Testis (tissue), 3 donors: ENCODE data around the gene GPR35. TPM values are rescaled to one million over a fixed set of nuclear protein-coding genes. Genes with fewer than 3 reads are reported as not detected.

ENCODE experiments used
- DNase-seq: peaks from one replicate; pipeline ENCODE4 v3.0.0-alpha.2; 2019
- H3K27ac ChIP-seq, 2 donors: fragments of 200-600 bp; sonication (generic); one replicate each; pipeline ENCODE4 v1.5.1; 2019
- H3K27me3 ChIP-seq: fragments of 200-600 bp; sonication (generic); one replicate; pipeline ENCODE4 v1.5.1; 2019
- H3K36me3 ChIP-seq: fragments of 200-600 bp; sonication (generic); one replicate; pipeline ENCODE4 v1.5.1; 2017; ENCODE audit warnings: low read depth; ENCODE audit errors: missing control alignments
- H3K4me1 ChIP-seq: fragments of 200-600 bp; sonication (generic); one replicate; pipeline ENCODE4 v1.5.1; 2019
- H3K4me3 ChIP-seq, 2 donors: fragments of 200-600 bp; sonication (generic); one replicate each; pipeline ENCODE4 v1.5.1; 2017 to 2019
- H3K9me3 ChIP-seq: fragments of 200-600 bp; sonication (generic); one replicate; pipeline ENCODE4 v1.5.1; 2017
- POLR2A ChIP-seq: fragments of 450-650 bp; IDR thresholded peaks from one replicate; pipeline ENCODE4 v1.6.1; 2017; ENCODE audit warnings: antibody characterized with exemption, mild to moderate bottlenecking, moderate library complexity
- WGBS, 2 donors: methylation state at CpG; one replicate each; pipeline ENCODE4 v1.1.5; 2018; 5-methylcytosine and 5-hydroxymethylcytosine counted together
- intact Hi-C: fragments of 100-400 bp; cut with DNase I; formaldehyde crosslinking; loops from one replicate; pipeline ENCODE4 v1.15.1; 2023; ENCODE audit warnings: low total_unique reads
- polyA plus RNA-seq: library from polyadenylated mRNA; stranded (reverse); fragments of 350-450 nt; fragmentation: Illumina TruSeq; extraction: RNeasy Lipid Tissue Mini Kit (QIAGEN cat#74804); gene quantifications from one replicate; pipeline ENCODE4 v1.2.3, GENCODE V29; 2014; ENCODE audit warnings: low read depth, low replicate concordance; ENCODE audit not compliant: insufficient read depth
- total RNA-seq, 2 donors: library from RNA; depleted of rRNA; stranded (reverse); fragments of >200 nt; gene quantifications; one replicate each; pipeline ENCODE4 v1.2.3, GENCODE V29; 2016
- TF ChIP-seq, protein P1 (sequence below), 3 experiments: fragments of 450-650 bp in 2 of 3; fragments of 200-600 bp in 1 of 3; sonication (generic) in 1 of 3; IDR thresholded peaks; one replicate each; pipeline ENCODE4 v1.5.1; 2016 to 2019; ENCODE audit warnings: antibody characterized with exemption in 3 of 3, mild to moderate bottlenecking in 2 of 3, moderate library complexity in 1 of 3

Gene GPR35
- total and polyA plus RNA-seq, 3 donors from 2014 or later, result 3.1 to 11.5 (median 9.5) TPM

DNA sequence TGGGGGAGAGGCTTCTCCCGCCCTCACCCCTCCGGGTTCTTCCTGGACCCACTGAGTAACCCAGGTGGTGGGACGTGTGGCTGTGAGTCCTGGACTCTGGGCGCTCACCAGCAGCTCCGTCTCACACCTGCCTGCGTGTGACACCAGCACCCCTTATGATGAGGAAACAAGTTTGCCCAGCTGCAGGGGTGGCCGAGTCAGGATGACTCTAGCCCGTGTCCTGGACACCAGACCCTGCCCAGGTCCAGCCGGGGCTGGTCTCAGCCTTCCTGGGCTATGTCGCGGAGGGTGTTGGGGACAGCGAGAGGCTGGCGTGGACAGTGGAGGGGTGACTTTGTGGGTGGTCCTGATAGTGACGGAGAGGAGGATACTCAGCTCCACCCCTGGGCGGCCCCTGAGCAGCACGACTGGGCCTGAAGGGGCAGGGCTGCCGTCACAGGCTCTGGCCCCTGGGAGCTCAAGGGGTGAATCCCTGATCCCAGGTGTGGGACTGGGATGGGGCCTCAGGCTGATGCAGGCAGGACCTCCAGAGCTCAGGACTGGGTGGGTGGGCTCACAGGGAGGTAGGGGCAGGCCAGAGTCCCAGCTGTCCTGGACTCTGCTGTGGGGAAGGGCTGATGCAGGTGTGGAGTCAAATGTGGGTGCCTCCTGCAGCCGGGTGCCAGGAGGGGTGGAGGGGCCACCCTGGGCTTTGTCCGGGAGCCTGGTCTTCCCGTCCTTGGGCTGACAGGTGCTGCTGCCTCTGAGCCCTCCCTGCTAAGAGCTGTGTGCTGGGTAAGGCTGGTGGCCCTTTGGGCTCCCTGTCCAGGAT, 3.7 kb downstream of the GPR35 start:
- H3K4me3 ChIP-seq, result no peak overlapping the region
- no peak for TF ChIP-seq POLR2A
- TF ChIP-seq, protein P1, sequence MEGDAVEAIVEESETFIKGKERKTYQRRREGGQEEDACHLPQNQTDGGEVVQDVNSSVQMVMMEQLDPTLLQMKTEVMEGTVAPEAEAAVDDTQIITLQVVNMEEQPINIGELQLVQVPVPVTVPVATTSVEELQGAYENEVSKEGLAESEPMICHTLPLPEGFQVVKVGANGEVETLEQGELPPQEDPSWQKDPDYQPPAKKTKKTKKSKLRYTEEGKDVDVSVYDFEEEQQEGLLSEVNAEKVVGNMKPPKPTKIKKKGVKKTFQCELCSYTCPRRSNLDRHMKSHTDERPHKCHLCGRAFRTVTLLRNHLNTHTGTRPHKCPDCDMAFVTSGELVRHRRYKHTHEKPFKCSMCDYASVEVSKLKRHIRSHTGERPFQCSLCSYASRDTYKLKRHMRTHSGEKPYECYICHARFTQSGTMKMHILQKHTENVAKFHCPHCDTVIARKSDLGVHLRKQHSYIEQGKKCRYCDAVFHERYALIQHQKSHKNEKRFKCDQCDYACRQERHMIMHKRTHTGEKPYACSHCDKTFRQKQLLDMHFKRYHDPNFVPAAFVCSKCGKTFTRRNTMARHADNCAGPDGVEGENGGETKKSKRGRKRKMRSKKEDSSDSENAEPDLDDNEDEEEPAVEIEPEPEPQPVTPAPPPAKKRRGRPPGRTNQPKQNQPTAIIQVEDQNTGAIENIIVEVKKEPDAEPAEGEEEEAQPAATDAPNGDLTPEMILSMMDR (IDR thresholded peaks at IDR 0.05), result no peak
- no peaks in the 10 kb centered on the region for H3K36me3 ChIP-seq
- no peak overlapping the region for H3K27ac ChIP-seq
- no peaks in the 10 kb centered on the region for H3K9me3 ChIP-seq
- WGBS, 2 donors, result 60 to 81% methylated on average over 8 to 20 of the region's 20 CpGs
- no peak for DNase-seq
- intact Hi-C loops, result no loop called here
- peaks cover 4% of the 10 kb centered on the region for H3K4me1 ChIP-seq
- H3K27me3 ChIP-seq, result no peaks in the 10 kb centered on the region

GRCh38 chr2:240629619-240629967, 4.3 kb downstream of the GPR35 start:
- TF ChIP-seq POLR2A, result no peak
- TF ChIP-seq, protein P1 (IDR thresholded peaks at IDR 0.05), result no peak
- H3K27ac ChIP-seq, result no peak overlapping the region
- peaks cover 4% of the 10 kb centered on the region for H3K4me1 ChIP-seq
- intact Hi-C loops, result no loop called here
- H3K9me3 ChIP-seq, result no peaks in the 10 kb centered on the region
- no peaks in the 10 kb centered on the region for H3K36me3 ChIP-seq
- no peak overlapping the region for H3K4me3 ChIP-seq
- 86 to 89% methylated on average over 3 to 5 of the region's 5 CpGs for WGBS, 2 donors
- DNase-seq, result no peak
- H3K27me3 ChIP-seq, result no peaks in the 10 kb centered on the region

- peaks cover 4% of the 10 kb centered on the region for H3K4me1 ChIP-seq
- intact Hi-C loops, result no loop called here
- H3K4me3 ChIP-seq, result no peak overlapping the region
- H3K27ac ChIP-seq, result no peak overlapping the region
- H3K27me3 ChIP-seq, result no peaks in the 10 kb centered on the region
- no peak for TF ChIP-seq POLR2A
- TF ChIP-seq, protein P1 (IDR thresholded peaks at IDR 0.05), result no peak
- no peaks in the 10 kb centered on the region for H3K9me3 ChIP-seq
- WGBS, 2 donors, result 97 to 100% methylated on average over 2 to 50 of the region's 50 CpGs
- DNase-seq, result no peak
- H3K36me3 ChIP-seq, result no peaks in the 10 kb centered on the region
These were observed 4.9 kb downstream of the GPR35 start for GRCh38 chr2:240629968-240630770.

GRCh38 chr2:240630771-240631547, 5.7 kb downstream of the GPR35 start:
- Histone ChIP-seq H3K4me1 (peaks cover 4% of the 10 kb centered on the region), H3K36me3 (no peaks in the 10 kb centered on the region), H3K27me3 (no peaks in the 10 kb centered on the region), H3K27ac (no peak overlapping the region), H3K9me3 (no peaks in the 10 kb centered on the region), H3K4me3 (no peak overlapping the region)
- DNase-seq, result no peak
- intact Hi-C loops, result no loop called here
- TF ChIP-seq, protein P1 (IDR thresholded peaks at IDR 0.05), result no peak
- TF ChIP-seq POLR2A, result no peak
- WGBS, 2 donors, result 92 to 97% methylated on average over 13 to 21 of the region's 21 CpGs
